Central memory CD8-positive, alpha-beta T cell (primary cell): ENCODE results near the gene ASAP2.

Experiments used
- ATAC-seq: fragments of 150-1000 bp; cut with Tn5 transposase; replicated peaks from 2 replicates; pipeline ENCODE4 v1.10.0; 2022; ENCODE audit warnings: mild to moderate bottlenecking, moderate FRiP score, moderate number of reproducible peaks; ENCODE audit not compliant: poor library complexity, severe bottlenecking; ENCODE audit errors: extremely low read depth
- DNase-seq, 2 donors: peaks; one replicate each; pipeline ENCODE4 v3.0.0; 2021; ENCODE audit warnings: low spot score in 2 of 2
- H3K27ac Mint-ChIP-seq: one replicate; pipeline ENCODE4 v1.8.0; 2022; ENCODE audit warnings: low read depth, mild to moderate bottlenecking, moderate library complexity, mixed read lengths
- H3K27me3 Mint-ChIP-seq: one replicate; pipeline ENCODE4 v1.8.0; 2022; ENCODE audit warnings: mixed read lengths
- H3K36me3 Mint-ChIP-seq: one replicate; pipeline ENCODE4 v1.8.0; 2022; ENCODE audit warnings: mild to moderate bottlenecking, moderate library complexity, mixed read lengths; ENCODE audit not compliant: insufficient read depth
- H3K4me1 Mint-ChIP-seq: one replicate; pipeline ENCODE4 v1.8.0; 2022; ENCODE audit warnings: mixed read lengths
- H3K4me3 Mint-ChIP-seq: one replicate; pipeline ENCODE4 v1.8.0; 2022; ENCODE audit warnings: mild to moderate bottlenecking, moderate library complexity, mixed read lengths
- H3K9me3 Mint-ChIP-seq: one replicate; pipeline ENCODE4 v1.8.0; 2022; ENCODE audit warnings: mixed read lengths

The ASAP2 gene

GRCh38 chr2:9419541-9419940 lies 212.9 kb downstream of the ASAP2 start:
- H3K4me3 Mint-ChIP-seq = no peak overlapping the region
- no peak overlapping the region for H3K27ac Mint-ChIP-seq
- DNase-seq (no peak), ATAC-seq (no peak)
- H3K9me3 Mint-ChIP-seq = no peaks in the 10 kb centered on the region
- H3K4me1 Mint-ChIP-seq = peaks cover 56% of the 10 kb centered on the region
- H3K27me3 Mint-ChIP-seq = no peaks in the 10 kb centered on the region
- H3K36me3 Mint-ChIP-seq = peaks cover 20% of the 10 kb centered on the region

- H3K4me1 Mint-ChIP-seq = peaks cover 54% of the 10 kb centered on the region
- ATAC-seq = no peak
- no peak for DNase-seq
- H3K9me3 Mint-ChIP-seq = no peaks in the 10 kb centered on the region
- H3K4me3 Mint-ChIP-seq = peak overlapping the region; percentile 12
- no peak overlapping the region for H3K27ac Mint-ChIP-seq
- peaks cover 18% of the 10 kb centered on the region for H3K36me3 Mint-ChIP-seq
- no peaks in the 10 kb centered on the region for H3K27me3 Mint-ChIP-seq
Measured at GRCh38 chr2:9420495-9420894, 213.9 kb downstream of the ASAP2 start.

- peak overlapping the region; percentile 93 for H3K27ac Mint-ChIP-seq
- peaks cover 40% of the 10 kb centered on the region for H3K4me1 Mint-ChIP-seq
- ATAC-seq = peak; percentile 28
- H3K27me3 Mint-ChIP-seq = no peaks in the 10 kb centered on the region
- peaks cover 14% of the 10 kb centered on the region for H3K36me3 Mint-ChIP-seq
- DNase-seq = peak; percentile 18 to 21
- H3K9me3 Mint-ChIP-seq = no peaks in the 10 kb centered on the region
- H3K4me3 Mint-ChIP-seq = no peak overlapping the region
Measured at GRCh38 chr2:9422321-9423099, 215.9 kb downstream of the ASAP2 start.

DNA sequence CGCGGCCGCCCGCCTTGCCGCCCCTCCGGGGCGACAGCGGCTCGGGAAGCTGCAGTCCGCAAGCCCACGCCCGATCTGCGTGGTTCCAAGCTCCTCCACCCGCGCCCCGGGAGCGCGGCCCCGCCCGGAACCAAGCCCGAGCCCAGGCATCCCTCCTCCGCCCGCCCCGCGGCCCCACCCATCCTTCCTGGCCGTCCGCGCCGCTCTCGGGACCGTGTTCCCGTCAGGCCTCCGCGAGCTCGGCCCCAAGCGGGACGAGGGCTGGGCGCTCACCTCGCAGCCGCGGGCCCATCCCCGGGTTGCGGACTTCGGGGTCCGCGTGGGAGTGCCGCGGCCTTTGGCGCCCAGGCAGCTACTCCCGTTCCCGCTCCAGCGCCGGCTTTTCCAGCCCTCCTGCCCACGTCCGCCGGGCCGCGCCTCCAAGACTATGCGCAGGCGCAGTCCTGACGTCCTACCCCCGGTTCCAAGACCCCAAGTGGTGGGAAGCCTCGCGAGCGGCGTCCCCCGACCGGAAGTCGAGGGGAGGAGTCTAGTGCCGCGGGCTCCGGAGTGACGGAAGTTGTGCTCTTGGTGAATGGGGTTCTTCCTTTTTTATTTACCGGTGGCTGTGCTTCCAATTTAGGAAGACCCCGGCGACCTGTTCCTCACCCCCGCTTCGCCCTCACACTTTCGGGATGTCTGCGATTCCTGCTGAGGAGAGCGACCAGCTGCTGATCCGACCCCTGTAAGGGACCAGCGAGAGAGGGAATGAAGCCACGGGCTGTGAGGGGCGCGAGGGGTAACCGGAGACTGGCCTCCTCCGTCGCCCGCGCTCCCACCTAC lies 216.7 kb downstream of the ASAP2 start, which contains the start of the genes CPSF3 and ITGB1BP1:
Gene CPSF3 (plus strand): TSS at position 555 of the 822 bp plus-strand sequence. CDS start 120 bp downstream, at position 675.
Gene ITGB1BP1 (minus strand): TSS at position 429 of the 822 bp plus-strand sequence. CDS start 4,831 bp downstream, outside the sequence.
- H3K4me1 Mint-ChIP-seq = peaks cover 32% of the 10 kb centered on the region
- DNase-seq (peak; percentile 93 to 95), ATAC-seq (peak; percentile 93)
- H3K9me3 Mint-ChIP-seq = no peaks in the 10 kb centered on the region
- no peak within 1 kb of the TSS for H3K4me3 Mint-ChIP-seq
- H3K27ac Mint-ChIP-seq = peak within 1 kb of the TSS; percentile 93
- H3K27me3 Mint-ChIP-seq = no peaks in the 10 kb centered on the region
- H3K36me3 Mint-ChIP-seq = peaks cover 14% of the 10 kb centered on the region

- H3K9me3 Mint-ChIP-seq = no peaks in the 10 kb centered on the region
- H3K36me3 Mint-ChIP-seq = peaks cover 13% of the 10 kb centered on the region
- ATAC-seq (peak; percentile 37), DNase-seq (peak in 1 of 2 donors; percentile 22)
- no peaks in the 10 kb centered on the region for H3K27me3 Mint-ChIP-seq
- H3K4me3 Mint-ChIP-seq = no peak overlapping the region
- H3K27ac Mint-ChIP-seq = peak overlapping the region; percentile 93
- peaks cover 27% of the 10 kb centered on the region for H3K4me1 Mint-ChIP-seq
Measured at GRCh38 chr2:9423922-9424272, 217.3 kb downstream of the ASAP2 start.

DNA sequence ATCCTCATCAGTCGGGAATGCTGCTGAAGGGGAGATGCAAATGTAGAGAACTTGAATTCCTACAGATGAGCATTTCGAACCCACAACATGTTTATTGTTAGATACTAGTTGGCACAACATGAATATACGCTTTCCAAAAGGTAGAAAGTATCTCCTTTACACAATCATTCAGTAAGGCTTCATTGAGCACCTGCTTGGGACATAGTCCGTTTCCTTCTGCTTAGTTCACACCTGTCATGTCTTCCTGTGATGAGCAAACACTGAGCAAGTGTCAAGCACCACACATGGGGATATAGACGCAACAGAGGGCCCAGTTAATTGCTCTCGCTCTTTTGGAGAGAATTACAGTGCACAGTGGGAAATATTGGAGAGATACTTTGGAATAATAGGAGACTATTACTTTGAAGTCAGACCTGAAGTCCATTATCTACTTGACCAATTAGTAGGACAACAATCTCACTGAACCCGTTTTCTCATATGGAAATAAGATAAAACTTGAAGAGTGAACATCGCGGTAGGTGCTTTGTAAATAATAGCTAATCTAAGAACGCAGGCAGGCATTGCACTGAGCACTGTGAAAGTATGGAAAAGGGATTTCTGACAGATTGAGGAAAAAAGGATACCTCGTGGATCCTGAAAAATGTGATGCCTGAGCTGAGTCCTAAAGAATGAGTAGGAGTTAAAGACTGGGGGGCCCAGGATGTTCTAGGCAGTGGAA lies 218.0 kb downstream of the ASAP2 start:
- Mint-ChIP-seq H3K27me3 (no peaks in the 10 kb centered on the region), H3K36me3 (peaks cover 13% of the 10 kb centered on the region), H3K9me3 (no peaks in the 10 kb centered on the region), H3K27ac (peak overlapping the region; percentile 93), H3K4me3 (no peak overlapping the region), H3K4me1 (peaks cover 25% of the 10 kb centered on the region)
- no peak for ATAC-seq
- DNase-seq = no peak

- Mint-ChIP-seq H3K4me3 (no peak overlapping the region), H3K4me1 (no peaks in the 10 kb centered on the region), H3K9me3 (no peaks in the 10 kb centered on the region), H3K27ac (no peak overlapping the region), H3K36me3 (peaks cover 35% of the 10 kb centered on the region), H3K27me3 (no peaks in the 10 kb centered on the region)
- DNase-seq = no peak
- no peak for ATAC-seq
Measured at GRCh38 chr2:9428965-9429577, 222.5 kb downstream of the ASAP2 start.

- Mint-ChIP-seq H3K27ac (no peak overlapping the region), H3K4me3 (no peak overlapping the region), H3K36me3 (peaks cover 38% of the 10 kb centered on the region), H3K27me3 (no peaks in the 10 kb centered on the region), H3K9me3 (no peaks in the 10 kb centered on the region), H3K4me1 (no peaks in the 10 kb centered on the region)
- DNase-seq (no peak), ATAC-seq (no peak)
Measured at GRCh38 chr2:9430316-9431293, 224.0 kb downstream of the ASAP2 start.

DNA sequence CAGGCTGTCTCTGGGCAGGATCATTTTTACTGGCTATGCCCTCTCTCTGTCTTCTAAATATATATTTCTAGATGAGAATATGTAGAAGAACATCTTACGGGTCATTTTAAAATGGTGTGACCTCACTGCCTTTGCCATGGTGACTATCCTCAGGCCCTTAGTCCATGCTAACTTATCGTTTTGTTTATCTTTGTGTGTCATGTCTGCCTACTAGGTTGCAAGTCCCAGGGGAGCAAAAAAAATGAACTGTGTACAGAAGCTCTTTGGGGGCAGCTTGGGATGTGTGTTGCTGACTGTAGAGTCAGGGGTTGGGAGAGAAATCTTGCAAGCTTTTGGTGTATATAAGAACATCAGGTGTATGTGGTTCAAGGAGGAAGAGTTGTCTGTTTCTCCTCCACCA lies 227.9 kb downstream of the ASAP2 start:
- ATAC-seq (no peak), DNase-seq (no peak)
- H3K27ac Mint-ChIP-seq = no peak overlapping the region
- H3K9me3 Mint-ChIP-seq = no peaks in the 10 kb centered on the region
- H3K4me3 Mint-ChIP-seq = no peak overlapping the region
- no peaks in the 10 kb centered on the region for H3K4me1 Mint-ChIP-seq
- H3K36me3 Mint-ChIP-seq = peaks cover 57% of the 10 kb centered on the region
- H3K27me3 Mint-ChIP-seq = no peaks in the 10 kb centered on the region

GRCh38 chr2:9439536-9439935 lies 232.9 kb downstream of the ASAP2 start:
- ATAC-seq = no peak
- Mint-ChIP-seq H3K27ac (no peak overlapping the region), H3K36me3 (peaks cover 54% of the 10 kb centered on the region), H3K4me1 (peaks cover 2% of the 10 kb centered on the region), H3K27me3 (no peaks in the 10 kb centered on the region), H3K4me3 (no peak overlapping the region), H3K9me3 (no peaks in the 10 kb centered on the region)
- DNase-seq = no peak

GRCh38 chr2:9440058-9440727 lies 233.6 kb downstream of the ASAP2 start:
- no peak overlapping the region for H3K27ac Mint-ChIP-seq
- peaks cover 51% of the 10 kb centered on the region for H3K36me3 Mint-ChIP-seq
- no peaks in the 10 kb centered on the region for H3K27me3 Mint-ChIP-seq
- peaks cover 8% of the 10 kb centered on the region for H3K4me1 Mint-ChIP-seq
- DNase-seq (no peak), ATAC-seq (no peak)
- no peak overlapping the region for H3K4me3 Mint-ChIP-seq
- no peaks in the 10 kb centered on the region for H3K9me3 Mint-ChIP-seq
